Body of pancreas (tissue), 4 donors: ENCODE data around the gene TMEM127. TPM values are rescaled to one million over a fixed set of nuclear protein-coding genes. Genes with fewer than 3 reads are reported as not detected.

ENCODE experiments used
- ATAC-seq: fragments of 150-250 bp; one replicate; pipeline ENCODE4 v1.9.1; 2016
- DNase-seq, 4 donors: peaks; one replicate each; pipeline ENCODE4 v3.0.0-alpha.2; 2019
- H3K27ac ChIP-seq, 4 donors: fragments of 200-600 bp; sonication (generic); 1 replicate in 3 of 4; 2 replicates in 1 of 4; pipeline versions ENCODE4 v1.5.1 to v1.6.1; 2016 to 2019; ENCODE audit warnings: mild to moderate bottlenecking in 1 of 4, mixed read lengths in 1 of 4, moderate library complexity in 1 of 4
- H3K27me3 ChIP-seq, 2 donors: fragments of 200-600 bp; sonication (generic); one replicate each; pipeline ENCODE4 v1.6.0; 2016; ENCODE audit warnings: mild to moderate bottlenecking in 1 of 2
- H3K36me3 ChIP-seq, 2 donors: fragments of 200-600 bp; sonication (generic); replicated peaks in 1 of 2; 2 replicates each; pipeline ENCODE4 v1.5.1; 2016; ENCODE audit warnings: low read depth in 2 of 2; ENCODE audit not compliant: insufficient read depth in 1 of 2
- H3K4me1 ChIP-seq: fragments of 200-600 bp; sonication (generic); one replicate; pipeline ENCODE4 v1.6.0; 2016
- H3K4me3 ChIP-seq, 2 donors: fragments of 200-600 bp; sonication (generic); 1 replicate in 1 of 2; 2 replicates in 1 of 2; pipeline ENCODE4 v1.5.1; 2016 to 2019
- H3K9me3 ChIP-seq, 3 donors: fragments of 200-600 bp; sonication (generic); 1 replicate in 2 of 3; 2 replicates in 1 of 3; pipeline ENCODE4 v1.5.1; 2016
- CTCF ChIP-seq, 7 experiments: fragments of 450-650 bp in 4 of 7; fragments of 200-600 bp in 3 of 7; sonication (generic) in 3 of 7; IDR thresholded peaks; one replicate each; pipeline ENCODE4 v1.5.1; 2016 to 2019; ENCODE audit warnings: antibody characterized with exemption in 7 of 7
- POLR2A ChIP-seq, 3 donors: fragments of 450-650 bp; IDR thresholded peaks; one replicate each; pipeline ENCODE4 v1.6.1; 2016; ENCODE audit warnings: antibody characterized with exemption in 3 of 3, mild to moderate bottlenecking in 2 of 3
- WGBS, 2 donors: methylation state at CpG; one replicate each; pipeline ENCODE4 v1.1.5; 2017; 5-methylcytosine and 5-hydroxymethylcytosine counted together
- intact Hi-C: fragments of 100-400 bp; cut with DNase I; formaldehyde crosslinking; loops from one replicate; pipeline ENCODE4 v1.15.1; 2023
- total RNA-seq, 2 donors: library from RNA; depleted of rRNA; stranded (reverse); fragments of >200 nt; gene quantifications; one replicate each; pipeline ENCODE4 v1.1.0, GENCODE V29; 2016

The TMEM127 gene
- total RNA-seq, 2 donors from 2014 or later = 22.1 to 33.5 TPM

GRCh38 chr2:96198921-96199320 lies 66.9 kb downstream of the TMEM127 start:
- Histone ChIP-seq H3K4me1 (peaks cover 55% of the 10 kb centered on the region), H3K27ac (no peak overlapping the region), H3K4me3 (no peak overlapping the region), H3K27me3 (no peaks in the 10 kb centered on the region), H3K9me3 (no peaks in the 10 kb centered on the region), H3K36me3 (peaks cover 3 to 7% of the 10 kb centered on the region in 2 donors)
- ATAC-seq (no peak), DNase-seq (no peak)
- intact Hi-C loops = no loop called here
- TF ChIP-seq CTCF (IDR thresholded peaks at IDR 0.05) (no peak), POLR2A (IDR thresholded peaks at IDR 0.05) (no peak)
- WGBS, 2 donors = 72 to 74% methylated on average over 2 of the region's 2 CpGs

Other genes with a start within 250 kb of the TMEM127 start
- gene GPAT2, start 231.1 kb downstream of the TMEM127 start, total RNA-seq = 1 to 10 TPM; 1.6 to 2.0 TPM
- under 1 TPM; under 0.01 to 0.26 TPM for gene ADRA2B, start 149.4 kb downstream of the TMEM127 start, total RNA-seq
- gene ASTL, start 127.5 kb downstream of the TMEM127 start, total RNA-seq = not detected
- gene DUSP2, start 120.6 kb downstream of the TMEM127 start, total RNA-seq = 1 to 10 TPM; 6.0 to 9.2 TPM
- gene STARD7, start 57.2 kb downstream of the TMEM127 start, total RNA-seq = 10 to 100 TPM; 68.5 to 91.3 TPM
- 10 to 100 TPM; 58.1 to 92.0 TPM for gene CIAO1, start 228 bp upstream of the TMEM127 start, total RNA-seq
- 100 to 1,000 TPM in 1 of 2 donors, 10 to 100 TPM in 1; 58.1 to 110 TPM for gene SNRNP200, start 39.5 kb upstream of the TMEM127 start, total RNA-seq
- 1 to 10 TPM in 1 of 2 donors, under 1 TPM in 1; 0.33 to 1.8 TPM for gene ITPRIPL1, start 59.3 kb upstream of the TMEM127 start, total RNA-seq
- under 1 TPM in 1 of 2 donors, not detected in 1; 0.52 TPM for gene NCAPH, start 69.8 kb upstream of the TMEM127 start, total RNA-seq
- gene NEURL3, start 239.4 kb upstream of the TMEM127 start, total RNA-seq = 10 to 100 TPM; 40.7 to 71.2 TPM